MCF 10A (cell line): Measurements from ENCODE around the gene JMJD6. TPM values are rescaled to one million over a fixed set of nuclear protein-coding genes. Genes with fewer than 3 reads are reported as not detected.
"Not testable (repeated sequence)": the region's sequence is repeated elsewhere in the genome, so short reads cannot be mapped to it uniquely, and the experiment has no call there.

Experiments used
- BruUV-seq: library from RNA; stranded (reverse); fragments of 400-500 nt; replicated peaks from 2 replicates; lab custom pipeline; 2021; lab: Mats Ljungman, UMichigan
- CTCF ChIA-PET: fragments of 300-600 bp; sonication (Branson Sonifier 250); formaldehyde crosslinking; extraction: SDS; loops from one replicate; lab custom pipeline; 2021; ENCODE audit warnings: antibody characterized with exemption, inconsistent platforms; lab: Yijun Ruan, JAX
- POLR2A ChIA-PET: fragments of 300-600, 350-650 bp; sonication (Branson Sonifier 250); formaldehyde crosslinking; extraction: SDS; loops from one replicate; lab custom pipeline; 2020; ENCODE audit warnings: antibody characterized with exemption, inconsistent platforms; lab: Yijun Ruan, JAX
- DNase-seq: peaks from one replicate; pipeline ENCODE4 v3.0.0-alpha.2; 2018; ENCODE audit not compliant: unreplicated experiment
- H3K27ac Mint-ChIP-seq: one replicate; pipeline ENCODE4 v1.8.0; 2022; ENCODE audit warnings: mild to moderate bottlenecking, low read depth, mixed read lengths; ENCODE audit not compliant: unreplicated experiment
- H3K27me3 Mint-ChIP-seq: one replicate; pipeline ENCODE4 v1.8.0; 2022; ENCODE audit warnings: mixed read lengths; ENCODE audit not compliant: insufficient read depth, unreplicated experiment
- H3K36me3 Mint-ChIP-seq: one replicate; pipeline ENCODE4 v1.8.0; 2022; ENCODE audit warnings: mild to moderate bottlenecking, moderate library complexity, mixed read lengths; ENCODE audit not compliant: insufficient read depth, unreplicated experiment
- H3K4me1 Mint-ChIP-seq: one replicate; pipeline ENCODE4 v1.8.0; 2022; ENCODE audit warnings: mixed read lengths; ENCODE audit not compliant: insufficient read depth, unreplicated experiment
- H3K4me3 Mint-ChIP-seq: one replicate; pipeline ENCODE4 v1.8.0; 2022; ENCODE audit warnings: mild to moderate bottlenecking, moderate library complexity, mixed read lengths; ENCODE audit not compliant: unreplicated experiment
- H3K9me3 Mint-ChIP-seq: one replicate; pipeline ENCODE4 v1.8.0; 2022; ENCODE audit warnings: mixed read lengths; ENCODE audit not compliant: unreplicated experiment
- CTCF ChIP-seq: fragments of 200-600 bp; IDR thresholded peaks from one replicate; pipeline ENCODE4 v1.8.0; 2022; ENCODE audit warnings: antibody characterized with exemption, mild to moderate bottlenecking; ENCODE audit not compliant: unreplicated experiment
- intact Hi-C: fragments of 100-400 bp; cut with micrococcal nuclease; formaldehyde crosslinking; loops from 2 replicates; pipeline ENCODE4 v1.14.1; 2022
- total RNA-seq: library from RNA; stranded (reverse); gene quantifications from 2 replicates; pipeline ENCODE4 v1.2.3, GENCODE V29; 2022

Gene JMJD6
- total RNA-seq, 1 experiment from 2014 or later: 29.4 TPM

- H3K9me3 Mint-ChIP-seq: peaks cover 7% of the 10 kb centered on the region
- no peak for TF ChIP-seq CTCF
- H3K4me1 Mint-ChIP-seq: no peaks in the 10 kb centered on the region
- H3K27ac Mint-ChIP-seq: no peak overlapping the region
- BruUV-seq: no TSS peak
- H3K4me3 Mint-ChIP-seq: no peak overlapping the region
- no peak for DNase-seq
- no peaks in the 10 kb centered on the region for H3K27me3 Mint-ChIP-seq
- intact Hi-C loops: no loop called here
- POLR2A ChIA-PET: interaction anchor here (0.9 to 3.0 kb wide), 3 partner anchors 9 to 15 kb away, joined by 3 to 26 read pairs (median 4); partner anchors contain the start of genes MFSD11 and SRSF2
- CTCF ChIA-PET: interaction anchor here (0.6 to 1.1 kb wide), 2 partner anchors 10 to 30 kb away, joined by 3 to 5 read pairs; partner anchors contain the start of gene MFSD11
- peaks cover 35% of the 10 kb centered on the region for H3K36me3 Mint-ChIP-seq
Measured at GRCh38 chr17:76747716-76748363, 21.4 kb upstream of the JMJD6 start.

GRCh38 chr17:76745785-76746184, 19.4 kb upstream of the JMJD6 start:
- CTCF ChIA-PET, H3K4me3 Mint-ChIP-seq, H3K27me3 Mint-ChIP-seq, DNase-seq, intact Hi-C loops, H3K9me3 Mint-ChIP-seq, H3K27ac Mint-ChIP-seq, BruUV-seq, H3K4me1 Mint-ChIP-seq: not testable (repeated sequence)
- POLR2A ChIA-PET: interaction anchor here (0.7 to 0.8 kb wide), 2 partner anchors 9 to 10 kb away, joined by 3 read pairs; no protein-coding TSS in a partner anchor
- peaks cover 47% of the 10 kb centered on the region for H3K36me3 Mint-ChIP-seq

GRCh38 chr17:76744747-76745146, 18.3 kb upstream of the JMJD6 start:
- CTCF ChIA-PET: no interaction called here
- peaks cover 7% of the 10 kb centered on the region for H3K9me3 Mint-ChIP-seq
- POLR2A ChIA-PET: interaction anchor here (0.6 kb wide), 2 partner anchors 14 to 180 kb away, joined by 3 to 4 read pairs; no protein-coding TSS in a partner anchor
- no peak for TF ChIP-seq CTCF
- intact Hi-C loops: no loop called here
- peaks cover 45% of the 10 kb centered on the region for H3K36me3 Mint-ChIP-seq
- H3K4me3 Mint-ChIP-seq: no peak overlapping the region
- no peaks in the 10 kb centered on the region for H3K27me3 Mint-ChIP-seq
- BruUV-seq: no TSS peak
- H3K27ac Mint-ChIP-seq: no peak overlapping the region
- H3K4me1 Mint-ChIP-seq: no peaks in the 10 kb centered on the region
- DNase-seq: no peak

GRCh38 chr17:76742958-76743357, 16.6 kb upstream of the JMJD6 start:
- H3K9me3 Mint-ChIP-seq: peaks cover 7% of the 10 kb centered on the region
- intact Hi-C loops: no loop called here
- H3K4me3 Mint-ChIP-seq: no peak overlapping the region
- no peak for TF ChIP-seq CTCF
- H3K36me3 Mint-ChIP-seq: peaks cover 38% of the 10 kb centered on the region
- ChIA-PET CTCF (no interaction called here), POLR2A (interaction anchor here (0.7 kb wide), 1 partner anchor 16 kb away, joined by 3 read pairs; no protein-coding TSS in a partner anchor)
- no peak overlapping the region for H3K27ac Mint-ChIP-seq
- no TSS peak for BruUV-seq
- H3K4me1 Mint-ChIP-seq: no peaks in the 10 kb centered on the region
- DNase-seq: no peak
- H3K27me3 Mint-ChIP-seq: no peaks in the 10 kb centered on the region
